ENCODE data around the gene MICB. TPM values are rescaled to one million over a fixed set of nuclear protein-coding genes. Genes with fewer than 3 reads are reported as not detected.

The MICB gene
- total and polyA plus RNA-seq, 9 of the 15 experiments (the other 6 are each of a cell fraction or from before 2014, with no cell fraction given) = 13.3 to 34.5 (median 19.8) TPM

DNA sequence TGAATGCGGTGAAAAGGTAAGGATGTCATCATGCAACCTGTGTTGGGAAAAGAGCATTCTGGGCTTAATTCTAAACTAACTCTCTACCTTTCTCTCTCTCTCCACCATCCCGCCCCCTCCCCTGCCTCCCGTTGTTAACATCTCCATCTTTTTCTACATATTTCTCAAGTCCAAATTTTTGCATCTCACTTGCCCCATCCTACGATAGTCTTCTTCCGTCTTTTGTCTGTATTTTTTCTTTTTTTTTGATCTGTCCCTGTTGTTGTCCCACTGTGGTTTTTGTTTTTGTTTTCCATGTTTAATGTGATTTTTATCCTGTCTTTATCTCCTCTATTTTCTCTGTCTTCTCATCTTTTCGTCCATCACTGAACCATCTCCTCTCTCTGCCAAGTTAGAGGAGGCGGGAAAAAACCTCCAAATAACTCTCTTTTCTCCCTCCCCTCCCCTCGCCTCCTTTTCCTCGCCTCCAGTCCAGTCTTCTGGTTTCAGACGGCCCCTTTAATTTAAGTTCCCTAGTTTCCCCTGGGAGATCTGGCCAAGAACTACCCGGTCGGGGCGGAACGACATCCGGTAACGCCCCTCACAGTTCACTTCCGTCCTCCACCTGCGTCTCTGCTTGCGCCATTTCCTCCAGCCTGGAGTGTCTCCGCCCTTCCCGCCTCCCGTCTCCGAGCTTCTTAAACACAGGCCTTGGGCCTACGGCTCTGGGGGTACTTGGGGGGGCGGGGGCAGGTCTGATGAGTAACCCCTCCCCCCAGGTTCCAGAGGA, 49.2 kb downstream of the MICB start, which contains the start of gene NFKBIL1 (continued):
- 0 out of 2 replicates have a peak, but pooled peaks have one; percentile 20 for TF ChIP-seq ZNF175 (CRISPR knock-in tag; IDR thresholded peaks at IDR 0.05; ENCODE audit: low read depth)
- TF ChIP-seq NKRF (IDR thresholded peaks at IDR 0.05; ENCODE audit: borderline replicate concordance) = peak; percentile 79
- TF ChIP-seq YY1 (IDR thresholded peaks at IDR 0.05; ENCODE audit: borderline replicate concordance in 1 of 3, control insufficient read depth in 1 of 3, extremely low read depth in 1 of 3, insufficient read depth in 3 of 3, insufficient read length in 1 of 3, insufficient replicate concordance in 2 of 3, low read depth in 1 of 3, low read length in 2 of 3) = peak; percentile 53 to 95 (median 83)
- 0 out of 2 replicates have a peak, but pooled peaks have one; percentile 8 for TF ChIP-seq SMC3 (conservative IDR thresholded peaks at IDR 0.05; ENCODE audit: insufficient read depth, low read depth, low read length)
- peak; percentile 90 for TF ChIP-seq MBD2 (IDR thresholded peaks at IDR 0.05; ENCODE audit: borderline replicate concordance, low read depth)
- no peak for TF ChIP-seq ZNF253 (CRISPR knock-in tag; conservative IDR thresholded peaks at IDR 0.05)
- TF ChIP-seq JUNB (CRISPR knock-in tag; conservative IDR thresholded peaks at IDR 0.05) = no peak
- TF ChIP-seq MEF2D (tag; conservative IDR thresholded peaks at IDR 0.05; ENCODE audit: low read depth) = peak; percentile 74
- TF ChIP-seq ZNF707 (CRISPR knock-in tag; conservative IDR thresholded peaks at IDR 0.05) = no peak
- TF ChIP-seq IRF1 (CRISPR knock-in tag; IDR thresholded peaks at IDR 0.05; ENCODE audit: borderline replicate concordance) = no peak
- no peak for TF ChIP-seq RFX7 (CRISPR knock-in tag; IDR thresholded peaks at IDR 0.05)
- no peak for TF ChIP-seq USF2 (CRISPR knock-in tag; IDR thresholded peaks at IDR 0.05)
- TF ChIP-seq HDAC3 (IDR thresholded peaks at IDR 0.05; ENCODE audit: borderline replicate concordance, partially characterized antibody) = peak; percentile 84
- peak; percentile 99 for TF ChIP-seq ETS1 (conservative IDR thresholded peaks at IDR 0.05; ENCODE audit: control insufficient read depth, low read depth, low read length)
- no peak; the same call in 1 of the 2 replicates for TF ChIP-seq TSC22D4 (tag; IDR thresholded peaks at IDR 0.05)
- no peak for TF ChIP-seq TCF3 (CRISPR knock-in tag; IDR thresholded peaks at IDR 0.05)
- TF ChIP-seq ZBED1 (IDR thresholded peaks at IDR 0.05) = peak; percentile 63; the same call in 1 of the 2 replicates
- peak; percentile 69 for TF ChIP-seq POLR2B (IDR thresholded peaks at IDR 0.05; ENCODE audit: low read depth, partially characterized antibody)
- peak; percentile 71 to 94; a peak in 3 of 4 replicates for TF ChIP-seq MLLT1 (IDR thresholded peaks at IDR 0.05)
- TF ChIP-seq TCFL5 (CRISPR knock-in tag; conservative IDR thresholded peaks at IDR 0.05) = no peak
- no peak for TF ChIP-seq IRF2 (CRISPR knock-in tag; IDR thresholded peaks at IDR 0.05)

All from K562 (cell line).